NK-92 (cell line): ENCODE measurements around the gene OGFR.

Experiments
- DNase-seq: peaks from one replicate; lab custom pipeline; 2025; ENCODE audit not compliant: unreplicated experiment; lab: John Stamatoyannopoulos, UW

The OGFR gene

GRCh38 chr20:62824476-62825332 is 20.1 kb downstream of the OGFR start:
- DNase-seq: no peak

- DNase-seq: no peak
These were observed 20.8 kb downstream of the OGFR start for GRCh38 chr20:62825333-62825985.

- DNase-seq: no peak
These were observed 21.5 kb downstream of the OGFR start for GRCh38 chr20:62825986-62826645.

- DNase-seq: no peak
These were observed 22.1 kb downstream of the OGFR start for GRCh38 chr20:62826646-62827310.

GRCh38 chr20:62827311-62828038 is 22.8 kb downstream of the OGFR start:
- DNase-seq: no peak

- DNase-seq: no peak
These were observed 23.4 kb downstream of the OGFR start for GRCh38 chr20:62828051-62828450.

- no peak for DNase-seq
These were observed 24.0 kb downstream of the OGFR start for GRCh38 chr20:62828511-62829230.

GRCh38 chr20:62829231-62830230 is 24.9 kb downstream of the OGFR start:
- no peak for DNase-seq

- no peak for DNase-seq
These were observed 25.6 kb downstream of the OGFR start for GRCh38 chr20:62830251-62830650.

GRCh38 chr20:62830821-62831220 is 26.2 kb downstream of the OGFR start:
- DNase-seq: no peak

- DNase-seq: no peak
These were observed 26.7 kb downstream of the OGFR start for GRCh38 chr20:62831361-62831788.

- no peak for DNase-seq
These were observed 27.2 kb downstream of the OGFR start for GRCh38 chr20:62831854-62832211.

GRCh38 chr20:62832212-62832922 is 27.7 kb downstream of the OGFR start:
- DNase-seq: no peak

- no peak for DNase-seq
These were observed 28.3 kb downstream of the OGFR start for GRCh38 chr20:62832951-62833391.

- DNase-seq: no peak
These were observed 30.5 kb downstream of the OGFR start for GRCh38 chr20:62834967-62835730.

GRCh38 chr20:62835931-62836861 is 31.6 kb downstream of the OGFR start:
- DNase-seq: no peak
